Forelimb muscle (tissue), 1 donor: ENCODE data around the gene DAND5. TPM values are rescaled to one million over a fixed set of nuclear protein-coding genes. Genes with fewer than 3 reads are reported as not detected.
"Not testable (repeated sequence)": the region's sequence is repeated elsewhere in the genome, so short reads cannot be mapped to it uniquely, and the experiment has no call there.

Experiments
- DNase-seq: peaks from one replicate; pipeline ENCODE4 v3.0.0-alpha.2; 2013; ENCODE audit warnings: low read depth
- polyA plus RNA-seq: library from polyadenylated mRNA; unstranded; fragments of 120-200 nt; gene quantifications from one replicate; pipeline ENCODE4 v1.2.1, GENCODE V29; 2013; ENCODE audit not compliant: insufficient read length

DAND5 gene
- polyA plus RNA-seq, 1 donor = 0.08 TPM

GRCh38 chr19:12945479-12946091, 23.8 kb upstream of the DAND5 start, which contains the start of gene RAD23A:
Gene RAD23A (plus strand): TSS chr19:12945862. CDS start chr19:12945949, 87 bp downstream.
- DNase-seq = peak; percentile 93

GRCh38 chr19:12946092-12946721, 23.2 kb upstream of the DAND5 start:
- no peak for DNase-seq

- no peak for DNase-seq
Observed at GRCh38 chr19:12946731-12947496, 22.5 kb upstream of the DAND5 start.

GRCh38 chr19:12947702-12948611, 21.4 kb upstream of the DAND5 start:
- no peak for DNase-seq

GRCh38 chr19:12948612-12949362, 20.6 kb upstream of the DAND5 start:
- no peak for DNase-seq

- no peak for DNase-seq
Observed at GRCh38 chr19:12949363-12950283, 19.8 kb upstream of the DAND5 start.

- not testable (repeated sequence) for DNase-seq
Observed at GRCh38 chr19:12952050-12952449, 17.3 kb upstream of the DAND5 start.

GRCh38 chr19:12952488-12953137, 16.8 kb upstream of the DAND5 start:
- DNase-seq = no peak

GRCh38 chr19:12953138-12953798, 16.1 kb upstream of the DAND5 start:
- no peak for DNase-seq

- DNase-seq = no peak
Observed at GRCh38 chr19:12953799-12954611, 15.4 kb upstream of the DAND5 start.

GRCh38 chr19:12954612-12954962, 14.8 kb upstream of the DAND5 start:
- no peak for DNase-seq

- DNase-seq = not testable (repeated sequence)
Observed at GRCh38 chr19:12955575-12955974, 13.8 kb upstream of the DAND5 start.

GRCh38 chr19:12955996-12956395, 13.4 kb upstream of the DAND5 start:
- no peak for DNase-seq

- no peak for DNase-seq
Observed at GRCh38 chr19:12956446-12957388, 12.7 kb upstream of the DAND5 start, which contains the start of gene GADD45GIP1. Gene GADD45GIP1 (minus strand): TSS chr19:12957223. CDS start chr19:12957212, 11 bp downstream.

GRCh38 chr19:12957389-12957952, 11.9 kb upstream of the DAND5 start:
- DNase-seq = not testable (repeated sequence)

GRCh38 chr19:12959481-12959880, 9.9 kb upstream of the DAND5 start:
- no peak for DNase-seq
